Choroid plexus epithelial cell (primary cell): ENCODE results near the gene AVL9.
"Not testable (repeated sequence)": the region's sequence is repeated elsewhere in the genome, so short reads cannot be mapped to it uniquely, and the experiment has no call there.

Experiments used
- DNase-seq: peaks from one replicate; pipeline ENCODE4 v3.0.0-alpha.2; 2010; ENCODE audit warnings: low read depth
- H3K4me3 ChIP-seq: 2 replicates; pipeline ENCODE4 v1.5.1; 2011; ENCODE audit warnings: low read depth, mild to moderate bottlenecking, control low read depth, low read length, moderate library complexity
- TF ChIP-seq, protein P1 (sequence below): conservative IDR thresholded peaks from 2 replicates; pipeline ENCODE4 v1.5.1; 2011; ENCODE audit warnings: low read depth, mild to moderate bottlenecking, control low read depth, inconsistent platforms, low read length, moderate library complexity

Gene AVL9

DNA sequence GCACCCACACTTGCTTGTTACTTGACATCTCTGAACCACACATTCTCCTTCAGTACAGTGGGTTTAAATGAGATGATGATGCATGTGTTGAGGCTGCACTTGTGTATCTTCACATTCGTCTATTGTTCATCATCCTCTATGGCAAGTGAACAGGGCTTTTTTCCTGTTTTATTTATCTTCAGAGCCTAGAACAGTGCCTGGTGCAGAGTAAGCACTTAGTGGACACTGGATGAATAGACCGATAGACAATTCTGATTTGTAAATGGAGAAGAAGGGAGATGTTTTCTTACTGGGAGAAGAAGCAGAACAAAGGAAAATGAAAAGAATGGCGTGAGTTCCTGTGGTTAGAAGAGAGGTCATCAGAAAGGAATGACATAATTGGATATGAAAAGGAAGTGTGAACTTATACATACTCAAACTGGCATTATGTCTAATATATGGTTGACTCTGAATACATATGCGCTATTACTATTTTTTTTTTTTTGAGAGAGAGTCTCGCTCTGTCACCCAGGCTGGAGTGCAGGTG, 99.7 kb downstream of the AVL9 start:
- TF ChIP-seq, protein P1, sequence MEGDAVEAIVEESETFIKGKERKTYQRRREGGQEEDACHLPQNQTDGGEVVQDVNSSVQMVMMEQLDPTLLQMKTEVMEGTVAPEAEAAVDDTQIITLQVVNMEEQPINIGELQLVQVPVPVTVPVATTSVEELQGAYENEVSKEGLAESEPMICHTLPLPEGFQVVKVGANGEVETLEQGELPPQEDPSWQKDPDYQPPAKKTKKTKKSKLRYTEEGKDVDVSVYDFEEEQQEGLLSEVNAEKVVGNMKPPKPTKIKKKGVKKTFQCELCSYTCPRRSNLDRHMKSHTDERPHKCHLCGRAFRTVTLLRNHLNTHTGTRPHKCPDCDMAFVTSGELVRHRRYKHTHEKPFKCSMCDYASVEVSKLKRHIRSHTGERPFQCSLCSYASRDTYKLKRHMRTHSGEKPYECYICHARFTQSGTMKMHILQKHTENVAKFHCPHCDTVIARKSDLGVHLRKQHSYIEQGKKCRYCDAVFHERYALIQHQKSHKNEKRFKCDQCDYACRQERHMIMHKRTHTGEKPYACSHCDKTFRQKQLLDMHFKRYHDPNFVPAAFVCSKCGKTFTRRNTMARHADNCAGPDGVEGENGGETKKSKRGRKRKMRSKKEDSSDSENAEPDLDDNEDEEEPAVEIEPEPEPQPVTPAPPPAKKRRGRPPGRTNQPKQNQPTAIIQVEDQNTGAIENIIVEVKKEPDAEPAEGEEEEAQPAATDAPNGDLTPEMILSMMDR = no peak
- H3K4me3 ChIP-seq = no peak overlapping the region
- DNase-seq = no peak

DNA sequence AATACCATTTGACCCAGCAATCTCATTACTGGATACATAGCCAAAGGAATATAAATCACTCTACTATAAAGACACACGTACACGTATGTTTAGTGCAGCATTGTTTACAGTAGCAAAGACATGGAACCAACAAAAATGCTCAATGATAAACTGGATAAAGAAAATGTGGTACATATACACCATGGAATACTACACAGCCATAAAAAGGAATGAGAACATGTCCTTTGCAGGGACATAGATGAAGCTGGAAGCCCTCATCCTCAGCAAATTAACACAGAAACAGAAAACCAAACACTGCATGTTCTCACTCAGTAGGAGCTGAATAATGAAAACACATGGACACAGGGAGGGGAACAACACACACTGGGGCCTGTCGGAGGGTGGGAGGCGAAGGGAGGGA, 105.9 kb downstream of the AVL9 start:
- H3K4me3 ChIP-seq, DNase-seq: not testable (repeated sequence)

DNA sequence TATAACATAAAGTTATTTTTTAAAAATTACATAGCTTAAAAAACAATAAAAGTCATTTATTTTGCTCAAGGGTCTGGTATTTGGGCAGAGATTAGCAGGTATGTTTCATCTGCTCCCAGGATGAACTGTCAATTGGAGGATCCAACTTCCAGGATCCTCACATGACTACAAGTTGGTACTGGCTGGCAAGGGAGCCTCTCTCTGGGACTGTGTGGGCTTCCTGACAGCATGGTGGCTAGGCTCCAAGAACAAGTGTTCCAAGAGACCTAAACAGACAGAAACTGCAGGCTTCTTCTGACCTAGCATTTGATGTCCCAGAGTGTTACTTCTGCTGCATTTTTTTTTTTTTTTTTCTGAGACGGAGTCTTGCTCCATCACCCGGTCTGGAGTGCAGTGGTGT, 107.2 kb downstream of the AVL9 start:
- TF ChIP-seq, protein P1 = no peak
- DNase-seq = no peak
- no peak overlapping the region for H3K4me3 ChIP-seq

DNA sequence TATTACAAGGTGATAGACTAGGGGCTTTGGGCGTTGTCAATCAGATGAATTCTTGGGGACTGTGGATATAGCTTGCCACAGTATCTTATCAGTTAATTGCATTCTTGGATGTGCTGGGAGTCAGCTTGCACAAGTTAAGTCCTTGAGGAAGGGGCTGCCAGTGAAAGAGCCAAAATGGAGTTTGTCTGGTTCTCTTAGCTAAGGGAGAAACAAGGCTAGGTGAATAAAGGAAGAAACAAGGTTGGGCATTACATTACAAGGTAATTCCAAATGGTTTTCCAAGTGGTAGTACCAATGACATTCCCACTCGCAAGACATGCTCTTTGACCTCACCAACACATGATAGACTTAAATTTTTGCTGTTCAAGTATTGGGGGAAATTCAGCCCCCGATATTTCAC, 108.2 kb downstream of the AVL9 start:
- not testable (repeated sequence) for H3K4me3 ChIP-seq, DNase-seq

DNA sequence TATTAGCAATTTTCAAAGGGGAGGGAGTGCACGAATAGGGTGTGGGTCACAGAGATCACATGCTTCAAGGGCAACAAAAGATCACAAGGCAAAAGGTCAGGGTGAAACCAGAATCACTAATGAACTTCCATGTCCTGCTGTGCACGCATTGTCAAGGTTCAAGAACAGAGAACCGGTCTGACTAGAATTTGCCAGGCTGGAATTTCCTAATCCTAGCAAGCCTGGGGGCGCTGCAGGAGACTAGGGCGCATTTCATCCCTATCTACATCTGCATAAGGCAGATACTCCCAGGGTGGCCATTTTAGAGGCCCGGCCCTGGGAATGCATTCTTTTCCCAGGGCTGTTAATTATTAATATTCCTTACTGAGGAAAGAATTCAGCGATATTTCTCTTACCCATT, 108.8 kb downstream of the AVL9 start:
- not testable (repeated sequence) for H3K4me3 ChIP-seq, DNase-seq

DNA sequence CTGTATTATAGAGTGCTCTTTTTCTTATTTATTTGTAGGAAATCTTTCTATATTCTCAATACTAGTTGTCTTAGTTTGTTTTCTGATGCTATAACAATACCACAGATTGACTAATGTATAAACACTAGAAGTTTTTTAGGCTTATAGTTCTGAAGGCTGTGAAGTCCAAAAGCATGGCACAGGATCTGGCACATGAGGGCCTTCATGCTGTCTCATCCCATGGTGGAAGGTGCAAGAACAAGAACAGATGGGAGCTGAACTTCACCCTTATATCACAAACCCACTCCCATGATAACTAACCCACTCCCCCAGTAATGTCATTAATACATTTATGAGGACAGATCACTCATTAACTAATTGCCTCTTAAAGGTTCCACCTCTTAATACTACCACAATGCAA, 109.7 kb downstream of the AVL9 start:
- TF ChIP-seq, protein P1 = no peak
- no peak for DNase-seq

DNA sequence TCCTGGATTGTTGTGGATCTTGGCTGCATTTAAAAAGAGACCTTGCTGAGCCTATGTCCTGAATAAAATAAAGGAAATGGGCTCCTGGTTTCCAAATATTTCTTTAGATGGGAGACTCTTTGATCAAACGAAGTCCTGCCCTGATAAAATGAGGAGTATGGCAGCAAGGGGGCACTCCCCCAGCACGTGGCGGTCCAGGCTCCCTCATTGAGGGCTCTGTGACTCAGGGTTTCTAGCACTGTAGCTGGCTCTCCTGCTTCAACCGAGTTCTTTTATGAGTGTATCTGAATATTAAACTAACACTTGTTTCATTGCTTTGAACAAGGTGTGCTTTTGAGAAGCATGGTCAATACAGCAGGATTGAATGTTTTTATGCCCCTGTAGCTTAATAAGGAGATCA, 114.2 kb downstream of the AVL9 start:
- DNase-seq = no peak
- no peak overlapping the region for H3K4me3 ChIP-seq
- TF ChIP-seq, protein P1 = no peak

More for the DNA sequence above, 109.7 kb downstream of the AVL9 start:
- no peak overlapping the region for H3K4me3 ChIP-seq

DNA sequence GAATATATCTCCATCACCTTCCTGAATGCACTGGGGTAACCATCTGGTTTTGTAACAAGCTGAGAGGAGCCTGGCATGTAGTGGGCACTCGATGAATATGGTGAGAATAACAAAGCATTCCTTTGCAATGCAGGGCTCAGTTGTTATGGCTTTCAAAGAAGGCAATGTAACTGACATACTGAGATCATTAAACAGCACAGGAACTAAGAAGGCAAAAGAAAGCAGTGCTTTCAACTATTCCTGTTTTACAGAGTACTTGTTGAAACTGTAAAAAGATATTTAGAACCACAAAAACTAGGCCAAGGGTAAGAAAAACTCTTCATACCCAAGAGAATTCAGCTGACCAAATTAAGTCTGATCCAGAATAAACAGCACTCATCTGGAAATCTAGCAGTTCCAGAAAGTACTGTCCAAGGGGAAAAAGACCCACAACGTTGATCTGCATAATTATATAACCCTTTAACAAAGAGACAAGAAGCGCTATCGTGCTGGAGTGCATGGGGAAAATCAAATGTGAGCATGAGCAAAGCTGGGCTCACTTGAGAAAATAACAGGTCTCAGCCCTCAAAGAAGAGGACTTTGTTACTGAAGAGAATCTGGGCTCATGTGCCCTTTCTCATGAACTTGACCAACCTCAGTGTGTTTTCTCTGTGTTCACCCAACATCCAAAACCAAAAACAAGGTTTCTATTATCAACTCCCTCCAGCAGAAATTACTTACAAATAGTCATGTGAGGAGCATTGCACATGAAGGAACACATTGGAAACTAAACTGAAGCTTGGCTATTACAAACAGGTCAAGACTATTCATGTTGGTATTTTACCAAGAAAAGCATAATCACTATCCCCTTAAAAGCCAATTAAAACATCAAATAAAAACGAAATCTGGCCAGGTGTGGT, 116.2 kb downstream of the AVL9 start:
- peak; percentile 70 for DNase-seq
- H3K4me3 ChIP-seq = no peak overlapping the region
- TF ChIP-seq, protein P1 = no peak
